ENCODE data around the gene TNFRSF1B.

Gene TNFRSF1B

GRCh38 chr1:12169442-12170135 is 2.8 kb downstream of the TNFRSF1B start:
- Histone ChIP-seq H4K20me1 (ENCODE audit: insufficient read depth, low read length) (peaks cover 21% of the 10 kb centered on the region), H3K4me1 (ENCODE audit: insufficient read depth, low read length) (peaks cover 13% of the 10 kb centered on the region)

DNA sequence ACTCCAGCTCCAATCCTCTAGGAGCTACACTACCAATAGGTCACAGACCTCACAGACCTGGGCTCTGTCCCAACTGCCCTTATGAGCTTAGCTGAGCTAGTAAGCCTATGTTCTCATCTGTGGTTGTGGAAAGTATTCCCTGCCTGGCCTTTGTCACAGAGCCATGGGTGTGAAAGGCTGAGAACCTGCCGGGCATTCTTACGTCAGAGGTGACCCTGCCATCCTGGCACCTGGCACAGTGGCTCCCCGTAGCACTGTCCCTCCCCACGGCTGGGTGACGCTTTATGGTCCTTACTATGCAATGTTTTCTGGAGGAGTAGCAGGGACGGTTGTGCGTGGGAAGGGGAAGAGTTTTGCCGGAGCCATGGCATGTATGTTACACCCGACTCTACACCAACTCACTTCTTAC is 3.5 kb downstream of the TNFRSF1B start:
- H3K27ac ChIP-seq (ENCODE audit: low read length), result no peak overlapping the region
- ATAC-seq (ENCODE audit: insufficient read depth, low read depth), result no peak
- H3K9me3 ChIP-seq (ENCODE audit: insufficient read depth, low read length, severe bottlenecking), result no peaks in the 10 kb centered on the region
- no peak overlapping the region for H3K9ac ChIP-seq (ENCODE audit: low read depth, low read length)
- no peaks in the 10 kb centered on the region for H3K36me3 ChIP-seq (ENCODE audit: insufficient read depth, low read length)
- H3K4me1 ChIP-seq (ENCODE audit: insufficient read depth, low read length), result peaks cover 13% of the 10 kb centered on the region
- peaks cover 20% of the 10 kb centered on the region for H4K20me1 ChIP-seq (ENCODE audit: insufficient read depth, low read length)
- no peak overlapping the region for H3K4me2 ChIP-seq (ENCODE audit: insufficient read depth, low read length)
- H3K4me3 ChIP-seq (ENCODE audit: low read depth in 1 of 2, low read length in 2 of 2), result no peak overlapping the region
- no peak for DNase-seq
- H3K27me3 ChIP-seq (ENCODE audit: insufficient read depth, low read length, poor library complexity), result peaks cover 53% of the 10 kb centered on the region
- no peak overlapping the region for H2AFZ ChIP-seq (ENCODE audit: low read depth, low read length)
- H3K79me2 ChIP-seq (ENCODE audit: insufficient read depth, low read length), result no peaks in the 10 kb centered on the region
- TF ChIP-seq CTCF (IDR thresholded peaks at IDR 0.05; ENCODE audit: borderline replicate concordance, extremely low read depth, low read length, poor library complexity, severe bottlenecking), result no peak
- TF ChIP-seq EZH2 (IDR thresholded peaks at IDR 0.05; ENCODE audit: borderline replicate concordance, low read depth, low read length, severe bottlenecking), result no peak

More at GRCh38 chr1:12169442-12170135, 2.8 kb downstream of the TNFRSF1B start:
- H2AFZ ChIP-seq (ENCODE audit: low read depth, low read length), result no peak overlapping the region
- DNase-seq, result no peak
- H3K4me2 ChIP-seq (ENCODE audit: insufficient read depth, low read length), result no peak overlapping the region
- H3K79me2 ChIP-seq (ENCODE audit: insufficient read depth, low read length), result no peaks in the 10 kb centered on the region
- no peak overlapping the region for H3K4me3 ChIP-seq (ENCODE audit: low read depth in 1 of 2, low read length in 2 of 2)
- no peaks in the 10 kb centered on the region for H3K9me3 ChIP-seq (ENCODE audit: insufficient read depth, low read length, severe bottlenecking)
- no peak overlapping the region for H3K9ac ChIP-seq (ENCODE audit: low read depth, low read length)
- H3K36me3 ChIP-seq (ENCODE audit: insufficient read depth, low read length), result no peaks in the 10 kb centered on the region
- H3K27ac ChIP-seq (ENCODE audit: low read length), result no peak overlapping the region
- TF ChIP-seq CTCF (IDR thresholded peaks at IDR 0.05; ENCODE audit: borderline replicate concordance, extremely low read depth, low read length, poor library complexity, severe bottlenecking) (no peak), EZH2 (IDR thresholded peaks at IDR 0.05; ENCODE audit: borderline replicate concordance, low read depth, low read length, severe bottlenecking) (no peak)
- peaks cover 60% of the 10 kb centered on the region for H3K27me3 ChIP-seq (ENCODE audit: insufficient read depth, low read length, poor library complexity)
- ATAC-seq (ENCODE audit: insufficient read depth, low read depth), result no peak

DNA sequence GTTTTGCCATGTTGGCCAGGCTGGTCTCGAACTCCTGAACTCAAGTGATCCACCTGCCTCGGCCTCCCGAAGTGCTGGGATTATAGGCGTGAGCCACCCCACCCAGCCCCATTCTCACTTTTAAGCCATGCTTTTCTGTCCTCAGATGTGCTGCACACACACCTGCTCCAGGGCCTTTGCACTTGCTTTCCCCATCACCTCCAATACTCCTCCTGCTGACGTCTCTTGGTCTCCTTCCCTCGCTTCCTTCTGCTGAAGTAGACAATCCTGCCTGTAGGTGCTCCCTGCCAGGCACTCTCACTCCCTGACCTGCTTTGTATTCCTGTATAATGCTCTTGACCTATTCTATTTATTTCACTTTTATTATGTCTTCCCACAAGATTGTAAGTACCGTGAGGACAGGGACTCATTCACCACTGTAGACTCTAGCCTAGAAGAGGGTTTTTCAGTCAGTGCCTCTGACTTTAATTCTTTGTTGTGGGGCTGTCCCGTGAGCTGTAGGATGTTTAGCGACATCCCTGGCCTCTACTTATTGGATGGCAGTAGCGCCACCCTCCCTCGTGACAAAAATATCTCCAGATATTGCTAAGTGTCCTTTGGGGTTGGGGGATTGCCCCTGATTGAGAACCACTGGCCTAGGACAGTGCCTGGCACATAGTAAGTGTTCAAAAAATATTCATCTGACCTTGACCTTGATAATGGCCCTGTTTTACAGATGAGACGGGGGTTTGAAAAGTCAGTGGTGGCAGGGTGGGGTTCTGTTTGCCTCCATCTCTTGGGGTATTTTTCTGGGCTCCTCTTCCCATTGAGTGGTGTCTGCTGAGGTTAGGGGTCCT is 4.6 kb downstream of the TNFRSF1B start:
- peaks cover 41% of the 10 kb centered on the region for H3K27me3 ChIP-seq (ENCODE audit: insufficient read depth, low read length, poor library complexity)
- H4K20me1 ChIP-seq (ENCODE audit: insufficient read depth, low read length), result peaks cover 14% of the 10 kb centered on the region
- peaks cover 13% of the 10 kb centered on the region for H3K4me1 ChIP-seq (ENCODE audit: insufficient read depth, low read length)
- no peak overlapping the region for H3K4me2 ChIP-seq (ENCODE audit: insufficient read depth, low read length)
- no peak overlapping the region for H3K4me3 ChIP-seq (ENCODE audit: low read depth in 1 of 2, low read length in 2 of 2)
- TF ChIP-seq EZH2 (IDR thresholded peaks at IDR 0.05; ENCODE audit: borderline replicate concordance, low read depth, low read length, severe bottlenecking) (no peak), CTCF (IDR thresholded peaks at IDR 0.05; ENCODE audit: borderline replicate concordance, extremely low read depth, low read length, poor library complexity, severe bottlenecking) (no peak)
- no peak overlapping the region for H3K9ac ChIP-seq (ENCODE audit: low read depth, low read length)
- no peaks in the 10 kb centered on the region for H3K36me3 ChIP-seq (ENCODE audit: insufficient read depth, low read length)
- no peak overlapping the region for H3K27ac ChIP-seq (ENCODE audit: low read length)
- H2AFZ ChIP-seq (ENCODE audit: low read depth, low read length), result no peak overlapping the region
- ATAC-seq (ENCODE audit: insufficient read depth, low read depth) (no peak), DNase-seq (no peak)
- H3K79me2 ChIP-seq (ENCODE audit: insufficient read depth, low read length), result no peaks in the 10 kb centered on the region
- no peaks in the 10 kb centered on the region for H3K9me3 ChIP-seq (ENCODE audit: insufficient read depth, low read length, severe bottlenecking)

Measured in DND-41 (cell line).